GM20000 (cell line): ENCODE results near the gene CHST5.

Experiments
- DNase-seq: peaks from one replicate; pipeline ENCODE4 v3.0.0; 2012; ENCODE audit warnings: low spot score
- CTCF ChIP-seq: IDR thresholded peaks from 2 replicates; pipeline ENCODE4 v1.5.1; 2012; ENCODE audit warnings: mild to moderate bottlenecking, control low read depth; ENCODE audit errors: extremely low read depth, missing control alignments

Gene CHST5

GRCh38 chr16:75573955-75574354, 38.0 kb upstream of the CHST5 start:
- TF ChIP-seq CTCF = no peak
- DNase-seq = no peak

GRCh38 chr16:75572864-75573542, 37.1 kb upstream of the CHST5 start:
- no peak for TF ChIP-seq CTCF

GRCh38 chr16:75570396-75571065, 34.6 kb upstream of the CHST5 start:
- TF ChIP-seq CTCF = no peak
- DNase-seq = peak; percentile 41

More at GRCh38 chr16:75572864-75573542, 37.1 kb upstream of the CHST5 start:
- DNase-seq = no peak

- TF ChIP-seq CTCF = no peak
- no peak for DNase-seq
These were observed 32.0 kb upstream of the CHST5 start for GRCh38 chr16:75567911-75568310.

DNA sequence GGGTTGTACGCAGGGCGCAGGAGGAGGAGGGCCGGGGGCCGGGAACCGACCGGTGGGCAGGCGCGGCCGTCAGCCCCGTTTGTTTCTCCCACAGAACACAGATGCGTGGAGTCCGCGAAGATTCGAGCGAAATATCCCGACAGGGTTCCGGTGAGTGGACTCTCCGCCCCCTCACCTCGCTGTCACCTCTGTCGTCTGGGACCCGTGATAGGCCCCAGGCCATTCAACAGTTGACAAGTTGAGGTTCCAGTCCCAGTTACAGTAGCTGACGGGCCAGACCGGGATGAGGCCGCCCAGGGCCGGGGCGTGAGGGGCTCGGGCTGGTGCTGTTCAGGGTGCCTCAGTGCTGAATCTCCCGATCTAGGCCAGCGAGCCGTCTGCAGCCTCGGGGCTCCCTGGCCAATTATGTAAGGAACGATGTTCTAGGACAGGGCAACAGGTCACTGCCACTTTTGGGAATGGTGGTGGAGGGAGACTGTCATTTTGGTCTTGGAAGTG, 30.9 kb upstream of the CHST5 start:
- DNase-seq = peak; percentile 19
- TF ChIP-seq CTCF = no peak

- peak; percentile 94 for DNase-seq
- TF ChIP-seq CTCF = no peak
These were observed 30.3 kb upstream of the CHST5 start, which contains the start of gene GABARAPL2 for GRCh38 chr16:75566040-75566757. TSS of gene GABARAPL2 (plus strand) at chr16:75566379. CDS start at chr16:75566487, 108 bp downstream.

DNA sequence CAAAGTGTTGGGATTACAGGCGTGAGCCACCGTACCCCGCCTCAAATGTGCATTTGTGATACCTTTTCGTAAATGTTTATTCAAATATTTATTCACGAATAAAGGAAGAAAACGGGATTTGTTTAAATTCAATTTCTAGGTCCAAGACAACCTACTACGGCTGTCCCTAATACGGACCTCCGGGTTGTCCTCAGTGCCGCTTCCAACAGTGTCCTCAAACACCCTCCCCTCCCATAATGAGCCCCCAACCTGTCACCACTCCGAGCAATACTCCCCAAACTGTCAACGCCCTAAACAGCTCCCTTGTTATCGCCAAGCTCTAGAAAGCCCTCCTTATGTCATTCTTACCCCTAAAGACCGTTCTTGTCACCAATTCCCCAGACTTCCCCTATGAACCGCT, 29.7 kb upstream of the CHST5 start:
- DNase-seq = no peak
- no peak for TF ChIP-seq CTCF
